ENCODE measurements around the gene KLK5. TPM values are rescaled to one million over a fixed set of nuclear protein-coding genes. Genes with fewer than 3 reads are reported as not detected.

KLK5 gene
- total RNA-seq, 1 experiment from 2014 or later, result not detected

GRCh38 chr19:50933640-50934039 lies 19.2 kb downstream of the KLK5 start:
- CTCF ChIA-PET, result no interaction called here
- Histone ChIP-seq H3K9me3 (no peaks in the 10 kb centered on the region), H3K4me3 (ENCODE audit: low read depth, low read length) (no peak overlapping the region), H3K36me3 (ENCODE audit: control insufficient read depth, insufficient read depth, low read length) (no peaks in the 10 kb centered on the region), H3K4me1 (no peaks in the 10 kb centered on the region; the same call in 1 of the 2 replicates), H3K27me3 (replicated peaks; ENCODE audit: control insufficient read depth, insufficient read depth, low read length) (0 out of 2 replicates have a peak, but pooled peaks cover 2% of the 10 kb centered on the region)
- Mint-ChIP-seq H3K27me3 (ENCODE audit: insufficient read depth, unreplicated experiment) (peaks cover 15% of the 10 kb centered on the region), H3K4me1 (ENCODE audit: low read depth, unreplicated experiment) (no peaks in the 10 kb centered on the region), H3K36me3 (ENCODE audit: insufficient read depth, unreplicated experiment) (no peaks in the 10 kb centered on the region), H3K9me3 (ENCODE audit: unreplicated experiment) (no peaks in the 10 kb centered on the region), H3K27ac (ENCODE audit: unreplicated experiment) (no peak overlapping the region), H3K4me3 (ENCODE audit: unreplicated experiment) (no peak overlapping the region)
- TF ChIP-seq, protein P1, sequence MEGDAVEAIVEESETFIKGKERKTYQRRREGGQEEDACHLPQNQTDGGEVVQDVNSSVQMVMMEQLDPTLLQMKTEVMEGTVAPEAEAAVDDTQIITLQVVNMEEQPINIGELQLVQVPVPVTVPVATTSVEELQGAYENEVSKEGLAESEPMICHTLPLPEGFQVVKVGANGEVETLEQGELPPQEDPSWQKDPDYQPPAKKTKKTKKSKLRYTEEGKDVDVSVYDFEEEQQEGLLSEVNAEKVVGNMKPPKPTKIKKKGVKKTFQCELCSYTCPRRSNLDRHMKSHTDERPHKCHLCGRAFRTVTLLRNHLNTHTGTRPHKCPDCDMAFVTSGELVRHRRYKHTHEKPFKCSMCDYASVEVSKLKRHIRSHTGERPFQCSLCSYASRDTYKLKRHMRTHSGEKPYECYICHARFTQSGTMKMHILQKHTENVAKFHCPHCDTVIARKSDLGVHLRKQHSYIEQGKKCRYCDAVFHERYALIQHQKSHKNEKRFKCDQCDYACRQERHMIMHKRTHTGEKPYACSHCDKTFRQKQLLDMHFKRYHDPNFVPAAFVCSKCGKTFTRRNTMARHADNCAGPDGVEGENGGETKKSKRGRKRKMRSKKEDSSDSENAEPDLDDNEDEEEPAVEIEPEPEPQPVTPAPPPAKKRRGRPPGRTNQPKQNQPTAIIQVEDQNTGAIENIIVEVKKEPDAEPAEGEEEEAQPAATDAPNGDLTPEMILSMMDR (IDR thresholded peaks at IDR 0.05; ENCODE audit: insufficient read depth in 1 of 2, low read depth in 1 of 2, low read length in 1 of 2, severe bottlenecking in 1 of 2, unreplicated experiment in 1 of 2), result no peak
- POLR2A ChIA-PET, result no interaction called here
- intact Hi-C loops (cut with micrococcal nuclease; ENCODE audit: unreplicated experiment), result no loop called here
- DNase-seq, result no peak
- BruUV-seq (replicated peaks), result no TSS peak

GRCh38 chr19:50932690-50933083 lies 20.2 kb downstream of the KLK5 start:
- no TSS peak for BruUV-seq (replicated peaks)
- intact Hi-C loops (cut with micrococcal nuclease; ENCODE audit: unreplicated experiment), result no loop called here
- Mint-ChIP-seq H3K4me1 (ENCODE audit: low read depth, unreplicated experiment) (no peaks in the 10 kb centered on the region), H3K4me3 (ENCODE audit: unreplicated experiment) (no peak overlapping the region), H3K36me3 (ENCODE audit: insufficient read depth, unreplicated experiment) (no peaks in the 10 kb centered on the region), H3K9me3 (ENCODE audit: unreplicated experiment) (no peaks in the 10 kb centered on the region), H3K27ac (ENCODE audit: unreplicated experiment) (no peak overlapping the region), H3K27me3 (ENCODE audit: insufficient read depth, unreplicated experiment) (peaks cover 14% of the 10 kb centered on the region)
- 0 out of 2 replicates have a peak, but pooled peaks cover 2% of the 10 kb centered on the region for H3K27me3 ChIP-seq (replicated peaks; ENCODE audit: control insufficient read depth, insufficient read depth, low read length)
- no peaks in the 10 kb centered on the region; the same call in 1 of the 2 replicates for H3K4me1 ChIP-seq
- no peaks in the 10 kb centered on the region for H3K9me3 ChIP-seq
- no peak overlapping the region for H3K4me3 ChIP-seq (ENCODE audit: low read depth, low read length)
- TF ChIP-seq, protein P1 (IDR thresholded peaks at IDR 0.05; ENCODE audit: insufficient read depth in 1 of 2, low read depth in 1 of 2, low read length in 1 of 2, severe bottlenecking in 1 of 2, unreplicated experiment in 1 of 2), result no peak
- H3K36me3 ChIP-seq (ENCODE audit: control insufficient read depth, insufficient read depth, low read length), result no peaks in the 10 kb centered on the region
- ChIA-PET POLR2A (no interaction called here), CTCF (interaction anchor here (0.7 kb wide), 1 partner anchor 135 kb away, joined by 3 read pairs; no protein-coding TSS in a partner anchor)
- no peak for DNase-seq

DNA sequence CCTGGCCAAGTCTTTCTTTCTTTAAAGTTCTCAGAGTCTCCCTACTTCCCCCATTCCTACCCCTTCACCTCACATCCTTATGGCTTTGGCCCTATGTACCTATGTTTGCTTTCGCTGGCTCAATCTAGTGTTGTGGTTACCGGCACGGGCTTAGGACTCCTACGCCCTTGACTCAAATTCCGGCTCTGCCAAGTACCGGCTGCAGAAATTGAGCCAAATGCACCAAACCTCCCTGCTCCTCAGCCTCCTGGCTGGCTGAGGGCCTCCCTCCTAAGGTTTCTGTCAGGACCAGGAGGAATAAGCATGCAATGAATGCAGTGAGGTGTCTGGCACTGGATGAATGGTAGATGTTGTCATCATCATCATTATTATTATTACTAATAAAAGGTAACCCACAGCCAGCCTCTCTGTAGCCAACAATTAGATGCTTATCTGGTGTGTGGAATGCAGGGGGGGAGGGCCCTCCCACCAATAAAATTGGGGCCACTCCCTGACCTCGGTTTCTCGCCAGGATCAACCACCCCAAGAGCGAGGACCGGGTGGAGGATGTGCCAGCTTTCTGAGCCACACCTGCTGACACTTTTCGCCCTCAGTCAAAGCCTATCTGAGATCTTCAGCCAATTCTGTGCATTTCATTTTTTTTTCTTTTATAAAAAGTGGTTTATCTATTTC lies 20.7 kb downstream of the KLK5 start:
- POLR2A ChIA-PET, result no interaction called here
- H3K36me3 Mint-ChIP-seq (ENCODE audit: insufficient read depth, unreplicated experiment), result no peaks in the 10 kb centered on the region
- H3K4me1 Mint-ChIP-seq (ENCODE audit: low read depth, unreplicated experiment), result no peaks in the 10 kb centered on the region
- TF ChIP-seq, protein P1 (IDR thresholded peaks at IDR 0.05; ENCODE audit: insufficient read depth in 1 of 2, low read depth in 1 of 2, low read length in 1 of 2, severe bottlenecking in 1 of 2, unreplicated experiment in 1 of 2), result no peak
- Histone ChIP-seq H3K4me3 (ENCODE audit: low read depth, low read length) (no peak overlapping the region), H3K9me3 (no peaks in the 10 kb centered on the region), H3K4me1 (no peaks in the 10 kb centered on the region; the same call in 1 of the 2 replicates), H3K36me3 (ENCODE audit: control insufficient read depth, insufficient read depth, low read length) (no peaks in the 10 kb centered on the region), H3K27me3 (replicated peaks; ENCODE audit: control insufficient read depth, insufficient read depth, low read length) (0 out of 2 replicates have a peak, but pooled peaks cover 2% of the 10 kb centered on the region)
- no peak for DNase-seq
- H3K9me3 Mint-ChIP-seq (ENCODE audit: unreplicated experiment), result no peaks in the 10 kb centered on the region
- intact Hi-C loops (cut with micrococcal nuclease; ENCODE audit: unreplicated experiment), result no loop called here
- H3K27me3 Mint-ChIP-seq (ENCODE audit: insufficient read depth, unreplicated experiment), result peaks cover 15% of the 10 kb centered on the region
- H3K4me3 Mint-ChIP-seq (ENCODE audit: unreplicated experiment), result no peak overlapping the region
- H3K27ac Mint-ChIP-seq (ENCODE audit: unreplicated experiment), result no peak overlapping the region
- no TSS peak for BruUV-seq (replicated peaks)
- CTCF ChIA-PET, result interaction anchor here (0.7 kb wide), 1 partner anchor 134 kb away, joined by 3 read pairs; no protein-coding TSS in a partner anchor
